AG09309 (cell line): Measurements from ENCODE around the gene CRYL1.

Experiments used
- DNase-seq: peaks from one replicate; pipeline ENCODE4 v3.0.0-alpha.2; 2010; ENCODE audit warnings: low read depth
- H3K4me3 ChIP-seq: 2 replicates; pipeline ENCODE4 v1.5.1; 2011; ENCODE audit warnings: mild to moderate bottlenecking, low read depth, low read length, moderate library complexity; ENCODE audit not compliant: control insufficient read depth
- CTCF ChIP-seq: IDR thresholded peaks from 2 replicates; pipeline ENCODE4 v1.5.1; 2011; ENCODE audit warnings: mild to moderate bottlenecking, low read depth, low read length, inconsistent platforms; ENCODE audit not compliant: insufficient read depth, control insufficient read depth; ENCODE audit errors: missing control alignments

Gene CRYL1

GRCh38 chr13:20566898-20567874 is 41.5 kb upstream of the CRYL1 start, which contains the start of gene IFT88:
Gene IFT88 (plus strand): TSS chr13:20567157. CDS start chr13:20574386, 7,229 bp downstream.
- peak within 1 kb of the TSS; percentile 74 for H3K4me3 ChIP-seq
- DNase-seq, result peak; percentile 46
- no peak for TF ChIP-seq CTCF

GRCh38 chr13:20566468-20566897 is 40.8 kb upstream of the CRYL1 start:
- peak overlapping the region; percentile 74 for H3K4me3 ChIP-seq
- DNase-seq, result peak; percentile 29
- TF ChIP-seq CTCF, result no peak

- DNase-seq, result no peak
- no peak for TF ChIP-seq CTCF
- no peak overlapping the region for H3K4me3 ChIP-seq
Observed at GRCh38 chr13:20565115-20565736, 39.6 kb upstream of the CRYL1 start.

- no peak for TF ChIP-seq CTCF
- H3K4me3 ChIP-seq, result no peak overlapping the region
- no peak for DNase-seq
Observed at GRCh38 chr13:20561741-20562140, 36.1 kb upstream of the CRYL1 start.

GRCh38 chr13:20559659-20560356 is 34.2 kb upstream of the CRYL1 start:
- TF ChIP-seq CTCF, result no peak
- no peak for DNase-seq
- no peak overlapping the region for H3K4me3 ChIP-seq

- no peak for DNase-seq
- no peak for TF ChIP-seq CTCF
Observed at GRCh38 chr13:20558982-20559381, 33.3 kb upstream of the CRYL1 start.

More at GRCh38 chr13:20558982-20559381, 33.3 kb upstream of the CRYL1 start:
- H3K4me3 ChIP-seq, result no peak overlapping the region
